Osteocyte (in vitro differentiated cells): Measurements from ENCODE around the gene ALKBH5. TPM values are rescaled to one million over a fixed set of nuclear protein-coding genes. Genes with fewer than 3 reads are reported as not detected.

Experiments used
- DNase-seq: peaks from one replicate; pipeline ENCODE4 v3.0.0; 2021; ENCODE audit warnings: mixed read lengths; ENCODE audit not compliant: unreplicated experiment; ENCODE audit errors: extremely low spot score
- H3K27ac Mint-ChIP-seq: one replicate; pipeline ENCODE4 v1.8.0; 2021; ENCODE audit warnings: mild to moderate bottlenecking, mixed read lengths; ENCODE audit not compliant: unreplicated experiment
- H3K27me3 Mint-ChIP-seq: one replicate; pipeline ENCODE4 v1.8.0; 2021; ENCODE audit warnings: mixed read lengths; ENCODE audit not compliant: unreplicated experiment
- H3K36me3 Mint-ChIP-seq: one replicate; pipeline ENCODE4 v1.8.0; 2021; ENCODE audit warnings: mixed read lengths; ENCODE audit not compliant: unreplicated experiment
- H3K4me1 Mint-ChIP-seq: one replicate; pipeline ENCODE4 v1.8.0; 2021; ENCODE audit warnings: mixed read lengths; ENCODE audit not compliant: unreplicated experiment
- H3K4me3 Mint-ChIP-seq: one replicate; pipeline ENCODE4 v1.8.0; 2021; ENCODE audit warnings: mild to moderate bottlenecking, moderate library complexity, mixed read lengths; ENCODE audit not compliant: unreplicated experiment
- H3K9me3 Mint-ChIP-seq: one replicate; pipeline ENCODE4 v1.8.0; 2021; ENCODE audit warnings: mixed read lengths; ENCODE audit not compliant: unreplicated experiment
- total RNA-seq: library from RNA; stranded (reverse); gene quantifications from 2 replicates; pipeline ENCODE4 v1.2.1, GENCODE V29; 2021
- TF ChIP-seq, protein P1 (sequence below): fragments of 200-600 bp; sonication (generic); IDR thresholded peaks from 2 replicates; pipeline ENCODE4 v1.5.0; 2021; ENCODE audit warnings: antibody characterized with exemption, mild to moderate bottlenecking, moderate library complexity

Gene ALKBH5
- total RNA-seq, 1 donor from 2014 or later = 89.4 TPM

DNA sequence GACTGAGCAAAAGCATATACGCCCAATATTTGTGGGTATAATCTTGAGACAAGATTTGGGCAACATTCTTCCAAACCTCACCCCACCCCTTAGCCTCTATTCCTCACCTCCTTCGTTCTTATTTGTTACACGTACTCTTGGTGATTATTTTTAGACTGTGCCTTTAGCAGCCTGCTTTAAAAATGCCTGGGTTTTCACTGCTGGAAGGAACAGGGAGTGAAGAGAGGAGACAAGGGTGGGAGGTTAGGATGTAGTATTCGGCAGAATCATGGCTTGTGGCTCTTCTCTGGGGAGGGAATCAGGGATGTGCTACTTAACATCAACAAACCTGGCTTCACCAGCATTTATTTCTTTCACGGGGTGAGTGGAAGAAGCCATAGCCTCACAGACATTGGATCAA is 11.6 kb downstream of the ALKBH5 start:
- H3K9me3 Mint-ChIP-seq = no peaks in the 10 kb centered on the region
- peaks cover 32% of the 10 kb centered on the region for H3K36me3 Mint-ChIP-seq
- DNase-seq = no peak
- peaks cover 24% of the 10 kb centered on the region for H3K4me1 Mint-ChIP-seq
- TF ChIP-seq, protein P1, sequence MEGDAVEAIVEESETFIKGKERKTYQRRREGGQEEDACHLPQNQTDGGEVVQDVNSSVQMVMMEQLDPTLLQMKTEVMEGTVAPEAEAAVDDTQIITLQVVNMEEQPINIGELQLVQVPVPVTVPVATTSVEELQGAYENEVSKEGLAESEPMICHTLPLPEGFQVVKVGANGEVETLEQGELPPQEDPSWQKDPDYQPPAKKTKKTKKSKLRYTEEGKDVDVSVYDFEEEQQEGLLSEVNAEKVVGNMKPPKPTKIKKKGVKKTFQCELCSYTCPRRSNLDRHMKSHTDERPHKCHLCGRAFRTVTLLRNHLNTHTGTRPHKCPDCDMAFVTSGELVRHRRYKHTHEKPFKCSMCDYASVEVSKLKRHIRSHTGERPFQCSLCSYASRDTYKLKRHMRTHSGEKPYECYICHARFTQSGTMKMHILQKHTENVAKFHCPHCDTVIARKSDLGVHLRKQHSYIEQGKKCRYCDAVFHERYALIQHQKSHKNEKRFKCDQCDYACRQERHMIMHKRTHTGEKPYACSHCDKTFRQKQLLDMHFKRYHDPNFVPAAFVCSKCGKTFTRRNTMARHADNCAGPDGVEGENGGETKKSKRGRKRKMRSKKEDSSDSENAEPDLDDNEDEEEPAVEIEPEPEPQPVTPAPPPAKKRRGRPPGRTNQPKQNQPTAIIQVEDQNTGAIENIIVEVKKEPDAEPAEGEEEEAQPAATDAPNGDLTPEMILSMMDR = no peak
- no peaks in the 10 kb centered on the region for H3K27me3 Mint-ChIP-seq
- H3K27ac Mint-ChIP-seq = no peak overlapping the region
- H3K4me3 Mint-ChIP-seq = no peak overlapping the region

DNA sequence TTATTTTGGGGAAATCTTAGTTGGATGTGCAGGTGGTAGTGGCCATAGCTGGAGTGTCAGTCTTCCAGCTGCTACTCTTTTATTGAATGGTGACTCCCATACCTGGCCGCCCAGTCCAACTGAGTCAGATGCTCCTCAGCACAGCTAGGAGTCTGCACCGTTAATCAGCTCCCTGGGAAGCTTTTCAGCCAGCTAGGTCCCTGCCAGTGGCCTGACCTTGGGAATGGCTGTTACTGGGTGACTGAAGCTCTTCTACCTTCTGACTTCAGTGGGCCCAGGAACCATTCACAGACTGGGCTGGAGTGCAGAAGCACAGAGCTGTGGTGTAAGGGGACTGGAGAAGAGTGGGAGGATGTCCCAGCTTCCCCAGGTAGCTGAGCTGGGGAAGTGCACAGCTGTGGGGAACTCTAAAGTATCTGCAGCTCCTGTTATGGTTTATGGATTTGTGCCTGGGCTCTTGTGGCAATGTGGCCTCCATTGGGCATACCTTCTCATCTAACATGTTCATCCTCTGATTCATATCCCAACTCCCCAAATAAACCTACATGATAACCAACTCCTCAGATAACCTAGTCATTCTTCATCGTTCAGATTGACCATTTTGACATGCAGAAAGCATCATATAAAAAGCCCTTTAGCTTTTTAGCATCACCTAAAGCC is 14.0 kb downstream of the ALKBH5 start:
- H3K27me3 Mint-ChIP-seq = no peaks in the 10 kb centered on the region
- no peak for DNase-seq
- no peak overlapping the region for H3K27ac Mint-ChIP-seq
- TF ChIP-seq, protein P1 = no peak
- H3K36me3 Mint-ChIP-seq = peaks cover 35% of the 10 kb centered on the region
- H3K4me3 Mint-ChIP-seq = no peak overlapping the region
- H3K4me1 Mint-ChIP-seq = peaks cover 4% of the 10 kb centered on the region
- no peaks in the 10 kb centered on the region for H3K9me3 Mint-ChIP-seq

DNA sequence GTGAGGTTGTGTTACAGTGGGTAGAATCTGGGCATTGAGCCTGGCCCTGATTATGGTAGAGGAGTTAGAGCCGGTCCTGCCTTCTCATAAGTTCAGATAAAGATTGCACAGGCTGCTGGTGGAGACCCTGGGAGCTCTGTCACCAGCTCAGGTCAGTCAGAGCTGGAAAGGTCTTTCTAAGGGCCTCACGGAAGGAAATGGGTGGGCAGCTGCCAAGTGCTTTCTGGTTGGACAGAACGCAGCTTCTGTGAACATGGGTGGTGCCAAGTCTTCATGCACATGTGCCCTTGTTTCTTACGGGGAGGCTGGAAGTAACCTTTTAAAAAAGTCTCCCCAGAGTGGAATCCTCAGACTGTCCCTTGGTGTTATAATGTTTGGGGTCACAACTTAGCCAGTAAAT is 14.9 kb downstream of the ALKBH5 start:
- H3K4me3 Mint-ChIP-seq = no peak overlapping the region
- H3K27me3 Mint-ChIP-seq = no peaks in the 10 kb centered on the region
- no peaks in the 10 kb centered on the region for H3K9me3 Mint-ChIP-seq
- no peak for DNase-seq
- TF ChIP-seq, protein P1 = no peak
- peaks cover 3% of the 10 kb centered on the region for H3K4me1 Mint-ChIP-seq
- no peak overlapping the region for H3K27ac Mint-ChIP-seq
- H3K36me3 Mint-ChIP-seq = peaks cover 35% of the 10 kb centered on the region

DNA sequence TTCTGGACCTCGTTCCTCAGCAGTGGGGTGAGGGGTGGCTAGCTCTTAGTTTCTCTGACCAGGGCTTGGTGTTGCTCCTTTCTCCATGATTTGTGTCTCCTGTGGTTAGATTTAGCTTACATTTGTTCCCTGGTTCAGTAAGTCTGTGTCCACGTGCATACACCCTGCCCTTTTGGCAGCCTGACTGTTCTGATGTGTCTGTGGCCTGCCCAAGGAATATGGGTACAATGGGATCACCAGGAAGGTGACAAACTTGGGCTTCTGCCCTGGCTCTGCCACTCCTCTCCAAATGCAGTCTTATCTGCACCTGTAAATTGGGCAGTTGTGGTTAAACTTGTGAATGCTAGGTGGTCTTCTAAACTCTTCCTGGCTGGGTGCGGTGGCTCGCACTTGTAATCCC is 17.5 kb downstream of the ALKBH5 start:
- TF ChIP-seq, protein P1 = no peak
- Mint-ChIP-seq H3K9me3 (no peaks in the 10 kb centered on the region), H3K27me3 (no peaks in the 10 kb centered on the region), H3K36me3 (peaks cover 19% of the 10 kb centered on the region), H3K4me1 (no peaks in the 10 kb centered on the region), H3K4me3 (no peak overlapping the region), H3K27ac (no peak overlapping the region)
- no peak for DNase-seq

DNA sequence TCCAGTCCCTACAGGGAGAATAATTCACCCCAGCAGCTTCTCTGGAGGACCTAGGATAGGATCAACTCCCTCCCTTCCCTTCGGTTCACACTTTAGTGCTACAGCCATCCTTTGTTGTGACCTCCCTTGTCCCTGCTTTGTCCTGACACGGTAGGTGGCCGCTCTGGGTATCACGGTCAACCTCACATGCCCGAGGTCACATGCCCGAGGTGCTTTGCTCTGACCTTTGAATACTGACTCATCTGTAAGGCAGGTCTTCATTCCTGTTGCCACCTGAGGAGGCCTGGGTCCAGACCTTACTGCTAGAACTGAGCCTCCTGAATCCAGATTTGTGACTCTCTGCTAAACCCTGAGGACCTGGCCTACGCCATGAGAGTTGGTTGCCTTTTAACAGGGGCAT is 19.7 kb downstream of the ALKBH5 start:
- Mint-ChIP-seq H3K27me3 (no peaks in the 10 kb centered on the region), H3K4me3 (no peak overlapping the region), H3K9me3 (no peaks in the 10 kb centered on the region), H3K27ac (no peak overlapping the region), H3K36me3 (peaks cover 22% of the 10 kb centered on the region), H3K4me1 (no peaks in the 10 kb centered on the region)
- DNase-seq = no peak
- TF ChIP-seq, protein P1 = no peak
